HG02938 (cell line): Measurements from ENCODE around the gene FURIN.
"Not testable (repeated sequence)": the region's sequence is repeated elsewhere in the genome, so short reads cannot be mapped to it uniquely, and the experiment has no call there.

Experiments
- ATAC-seq: cut with Tn5 transposase; IDR thresholded peaks from one replicate; pipeline ENCODE4 v1.9.1; 2021; ENCODE audit warnings: mild to moderate bottlenecking, moderate library complexity; ENCODE audit not compliant: unreplicated experiment

Gene FURIN

GRCh38 chr15:90869601-90870353, 1.4 kb downstream of the FURIN start:
- ATAC-seq, result no peak

- ATAC-seq, result no peak
These were observed 2.2 kb downstream of the FURIN start for GRCh38 chr15:90870354-90871138.

- no peak for ATAC-seq
These were observed 2.8 kb downstream of the FURIN start for GRCh38 chr15:90871139-90871715.

- no peak for ATAC-seq
These were observed 3.5 kb downstream of the FURIN start for GRCh38 chr15:90871716-90872485.

- ATAC-seq, result no peak
These were observed 4.2 kb downstream of the FURIN start for GRCh38 chr15:90872486-90873184.

- no peak for ATAC-seq
These were observed 5.2 kb downstream of the FURIN start for GRCh38 chr15:90873488-90873997.

- ATAC-seq, result no peak
These were observed 5.7 kb downstream of the FURIN start for GRCh38 chr15:90873998-90874605.

- ATAC-seq, result not testable (repeated sequence)
These were observed 6.6 kb downstream of the FURIN start for GRCh38 chr15:90874986-90875385.

- ATAC-seq, result no peak
These were observed 7.2 kb downstream of the FURIN start for GRCh38 chr15:90875549-90875981.

GRCh38 chr15:90876046-90876445, 7.7 kb downstream of the FURIN start:
- ATAC-seq, result no peak

GRCh38 chr15:90876512-90877170, 8.3 kb downstream of the FURIN start:
- no peak for ATAC-seq

- no peak for ATAC-seq
These were observed 8.9 kb downstream of the FURIN start for GRCh38 chr15:90877315-90877714.

- no peak for ATAC-seq
These were observed 9.6 kb downstream of the FURIN start for GRCh38 chr15:90877996-90878395.

GRCh38 chr15:90878660-90879059, 10.3 kb downstream of the FURIN start:
- ATAC-seq, result no peak

- ATAC-seq, result no peak
These were observed 11.5 kb downstream of the FURIN start for GRCh38 chr15:90879730-90880366.

- ATAC-seq, result no peak
These were observed 12.2 kb downstream of the FURIN start for GRCh38 chr15:90880381-90881145.

- ATAC-seq, result no peak
These were observed 13.0 kb downstream of the FURIN start for GRCh38 chr15:90881181-90881977.
